ENCODE results near the gene PORCN. TPM values are rescaled to one million over a fixed set of nuclear protein-coding genes. Genes with fewer than 3 reads are reported as not detected.
A peak's percentile ranks its signal among the peaks of the same experiment; 100 is the strongest.

PORCN gene
- total RNA-seq, 1 experiment from 2014 or later = 12.9 TPM

DNA sequence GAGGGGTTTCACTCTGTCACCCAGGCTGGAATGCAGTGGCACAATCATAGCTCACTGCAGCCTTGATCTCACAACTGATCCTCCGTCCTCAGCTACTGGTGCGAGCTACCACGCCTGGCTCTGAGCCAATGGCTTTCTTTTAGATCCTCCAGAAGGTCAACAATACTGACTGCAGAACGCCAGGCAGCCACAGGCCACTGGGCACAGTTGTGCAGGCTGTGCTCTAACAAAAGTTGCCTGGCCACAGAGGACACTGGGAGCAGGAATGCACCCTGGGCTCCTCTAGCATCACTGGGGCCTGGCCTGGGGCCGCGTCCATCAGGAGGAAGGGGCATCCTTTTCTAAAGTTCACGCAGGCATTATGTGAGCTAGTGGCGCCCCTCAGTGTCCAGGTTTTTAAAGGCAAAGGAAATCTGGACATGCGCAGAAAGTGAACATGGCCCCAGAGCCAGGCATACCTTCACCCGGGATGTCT, 14.9 kb upstream of the PORCN start:
- POLR2A ChIA-PET = no interaction called here
- CTCF ChIA-PET = interaction anchor here (1.0 to 1.8 kb wide), 2 partner anchors 19 to 411 kb away, joined by 4 to 8 read pairs; no protein-coding TSS in a partner anchor
- RAD21 ChIA-PET (ENCODE audit: low non-redundant PET in 1 of 2, low total read pairs in 2 of 2, uncharacterized antibody in 2 of 2, unreplicated experiment in 2 of 2) = interaction anchor here (0.7 to 1.8 kb wide), 4 partner anchors 19 to 411 kb away, joined by 3 to 9 read pairs (median 6); no protein-coding TSS in a partner anchor
- DNase-seq (ENCODE audit: low read depth, low spot score) (peak; percentile 38), ATAC-seq (peak; percentile 48)
- Histone ChIP-seq H3K9ac (ENCODE audit: low read length) (no peak overlapping the region), H3K27me3 (ENCODE audit: insufficient read depth, low read length) (no peaks in the 10 kb centered on the region), H4K20me1 (ENCODE audit: insufficient read depth) (no peaks in the 10 kb centered on the region), H2AFZ (ENCODE audit: low read depth, low read length, poor library complexity, severe bottlenecking) (no peak overlapping the region), H3K9me3 (ENCODE audit: control insufficient read depth in 1 of 2, insufficient read depth in 1 of 2, low read depth in 1 of 2, low read length in 2 of 2) (no peaks in the 10 kb centered on the region), H3K27ac (ENCODE audit: low read depth, low read length) (no peak overlapping the region), H3K79me2 (ENCODE audit: insufficient read depth, low read length) (no peaks in the 10 kb centered on the region), H3K9me2 (ENCODE audit: insufficient read depth) (no peaks in the 10 kb centered on the region), H3K4me2 (ENCODE audit: low read length) (no peak overlapping the region; the same call in 1 of the 2 replicates), H3K4me3 (replicated peaks in 1 of 2; ENCODE audit: low read depth in 1 of 2, low read length in 2 of 2) (no peak overlapping the region), H3K36me3 (ENCODE audit: control insufficient read depth in 1 of 2, insufficient read depth in 2 of 2, low read length in 2 of 2) (no peaks in the 10 kb centered on the region), H3K4me1 (ENCODE audit: control insufficient read depth in 1 of 2, insufficient read depth in 2 of 2, low read length in 2 of 2) (peaks cover 10 to 60% of the 10 kb centered on the region in 2 experiments)
- intact Hi-C loops (cut with micrococcal nuclease) = loop anchor here (5.0 to 10.0 kb wide), 4 partner anchors 412 to 929 kb away; partner anchors contain the start of gene ARAF
- peak in 1 of 3 experiments; percentile 49; a peak in 2 of 6 replicates for TF ChIP-seq CTCF (IDR thresholded peaks at IDR 0.05 in 2 of 3, conservative IDR thresholded peaks at IDR 0.05 in 1 of 3; ENCODE audit: borderline replicate concordance in 1 of 3, insufficient read depth in 1 of 3, low read depth in 2 of 3, low read length in 2 of 3)
- no peak for TF ChIP-seq ZBTB33 (IDR thresholded peaks at IDR 0.05; ENCODE audit: extremely low read depth, insufficient replicate concordance, low read length)
- no peak for TF ChIP-seq EZH2 (IDR thresholded peaks at IDR 0.05)
- no peak for TF ChIP-seq FOSL1 (IDR thresholded peaks at IDR 0.05; ENCODE audit: low read depth)
- no peak for TF ChIP-seq CEBPB (IDR thresholded peaks at IDR 0.05; ENCODE audit: low read depth)
- no TSS peak for BruUV-seq (replicated peaks)
